Karpas-422 (cell line): ENCODE data around the gene BCKDHA. TPM values are rescaled to one million over a fixed set of nuclear protein-coding genes. Genes with fewer than 3 reads are reported as not detected.

ENCODE experiments used
- DNase-seq: peaks from one replicate; pipeline ENCODE4 v3.0.0-alpha.2; 2015
- H2AFZ ChIP-seq: fragments of 200-600 bp; sonication (generic); 2 replicates; pipeline ENCODE4 v1.6.1; 2014; ENCODE audit warnings: antibody characterized with exemption, low read length, mixed read lengths
- H3K27ac ChIP-seq: fragments of 200-600 bp; sonication (generic); 2 replicates; pipeline ENCODE4 v1.5.1; 2014; ENCODE audit warnings: mild to moderate bottlenecking, low read length, moderate library complexity
- H3K27me3 ChIP-seq: fragments of 200-600 bp; sonication (generic); 2 replicates; pipeline ENCODE4 v1.6.1; 2014; ENCODE audit warnings: low read length, mixed read lengths
- H3K36me3 ChIP-seq: fragments of 200-600 bp; sonication (generic); 2 replicates; pipeline ENCODE4 v1.6.1; 2014; ENCODE audit warnings: low read length, mixed read lengths; ENCODE audit not compliant: insufficient read depth
- H3K4me1 ChIP-seq: fragments of 200-600 bp; sonication (generic); 2 replicates; pipeline ENCODE4 v1.6.1; 2014; ENCODE audit warnings: mild to moderate bottlenecking, low read length, mixed read lengths
- H3K4me2 ChIP-seq: fragments of 200-600 bp; sonication (generic); 2 replicates; pipeline ENCODE4 v1.6.1; 2014; ENCODE audit warnings: low read length, low read depth, mild to moderate bottlenecking; ENCODE audit not compliant: poor library complexity, severe bottlenecking
- H3K4me3 ChIP-seq: fragments of 200-600 bp; sonication (generic); 2 replicates; pipeline ENCODE4 v1.5.1; 2014; ENCODE audit warnings: mild to moderate bottlenecking, antibody characterized with exemption, low read length, mixed read lengths
- H3K79me2 ChIP-seq: fragments of 200-600 bp; sonication (generic); 2 replicates; pipeline ENCODE4 v1.6.1; 2014; ENCODE audit warnings: mild to moderate bottlenecking, low read length, mixed read lengths
- H3K9ac ChIP-seq: fragments of 200-600 bp; sonication (generic); 2 replicates; pipeline ENCODE4 v1.6.0; 2014; ENCODE audit warnings: low read length
- H3K9me2 ChIP-seq: fragments of 200-600 bp; sonication (generic), shearing (Covaris generic); replicated peaks from 2 replicates; pipeline ENCODE4 v1.6.0; 2014; ENCODE audit warnings: mild to moderate bottlenecking, low read length, moderate library complexity; ENCODE audit not compliant: insufficient read depth
- H3K9me3 ChIP-seq: fragments of 300-700, 200-600 bp; sonication (generic); 2 replicates; pipeline ENCODE4 v1.6.1; 2014; ENCODE audit warnings: low read length, mixed read lengths
- H4K20me1 ChIP-seq: fragments of 200-600 bp; sonication (generic); 2 replicates; pipeline ENCODE4 v1.6.1; 2014; ENCODE audit warnings: mild to moderate bottlenecking, antibody characterized with exemption, low read length, low read depth; ENCODE audit not compliant: insufficient read depth
- total RNA-seq: library from RNA; depleted of rRNA; stranded (reverse); fragments of >200 nt; shearing (Covaris generic); gene quantifications from 2 replicates; pipeline ENCODE4 v1.2.3, GENCODE V29; 2014; ENCODE audit warnings: low replicate concordance

The BCKDHA gene
- total RNA-seq, 1 experiment from 2014 or later = 116 TPM

- no peaks in the 10 kb centered on the region for H3K9me2 ChIP-seq
- H3K9me3 ChIP-seq = no peaks in the 10 kb centered on the region
- no peak overlapping the region for H3K27ac ChIP-seq
- DNase-seq = peak; percentile 55
- peaks cover 4% of the 10 kb centered on the region for H3K79me2 ChIP-seq
- no peaks in the 10 kb centered on the region for H3K36me3 ChIP-seq
- peaks cover 21% of the 10 kb centered on the region for H3K4me1 ChIP-seq
- H4K20me1 ChIP-seq = 0 out of 2 replicates have a peak, but pooled peaks cover 2% of the 10 kb centered on the region
- H3K4me2 ChIP-seq = peak overlapping the region; percentile 29
- no peak overlapping the region for H2AFZ ChIP-seq
- no peaks in the 10 kb centered on the region for H3K27me3 ChIP-seq
- no peak overlapping the region for H3K4me3 ChIP-seq
- no peak overlapping the region for H3K9ac ChIP-seq
These were observed 46.3 kb downstream of the BCKDHA start for GRCh38 chr19:41443813-41444455.

- Histone ChIP-seq H3K27ac (no peak overlapping the region), H3K27me3 (no peaks in the 10 kb centered on the region), H2AFZ (no peak overlapping the region), H3K9me3 (no peaks in the 10 kb centered on the region), H3K9ac (no peak overlapping the region), H3K79me2 (no peaks in the 10 kb centered on the region), H3K4me3 (no peak overlapping the region), H3K36me3 (no peaks in the 10 kb centered on the region), H3K4me1 (peaks cover 23% of the 10 kb centered on the region), H3K4me2 (no peak overlapping the region), H4K20me1 (0 out of 2 replicates have a peak, but pooled peaks cover 2% of the 10 kb centered on the region), H3K9me2 (no peaks in the 10 kb centered on the region)
- no peak for DNase-seq
These were observed 48.0 kb downstream of the BCKDHA start for GRCh38 chr19:41445575-41445974.

GRCh38 chr19:41447732-41448332 is 50.2 kb downstream of the BCKDHA start:
- Histone ChIP-seq H3K79me2 (no peaks in the 10 kb centered on the region), H3K9me3 (no peaks in the 10 kb centered on the region), H3K27ac (no peak overlapping the region), H3K4me3 (no peak overlapping the region), H3K27me3 (no peaks in the 10 kb centered on the region), H3K9ac (no peak overlapping the region), H4K20me1 (0 out of 2 replicates have a peak, but pooled peaks cover 2% of the 10 kb centered on the region), H2AFZ (no peak overlapping the region), H3K4me1 (peaks cover 22% of the 10 kb centered on the region), H3K9me2 (no peaks in the 10 kb centered on the region), H3K4me2 (no peak overlapping the region), H3K36me3 (no peaks in the 10 kb centered on the region)
- peak; percentile 35 for DNase-seq

- H3K9me3 ChIP-seq = no peaks in the 10 kb centered on the region
- H3K9me2 ChIP-seq = no peaks in the 10 kb centered on the region
- no peak overlapping the region; the same call in 1 of the 2 replicates for H3K4me3 ChIP-seq
- H3K4me2 ChIP-seq = peak overlapping the region; percentile 27
- peaks cover 7% of the 10 kb centered on the region for H3K4me1 ChIP-seq
- peak overlapping the region; percentile 16; the same call in 1 of the 2 replicates for H2AFZ ChIP-seq
- H3K27me3 ChIP-seq = no peaks in the 10 kb centered on the region
- peak; percentile 80 for DNase-seq
- H4K20me1 ChIP-seq = 0 out of 2 replicates have a peak, but pooled peaks cover 2% of the 10 kb centered on the region
- H3K79me2 ChIP-seq = no peaks in the 10 kb centered on the region
- H3K36me3 ChIP-seq = no peaks in the 10 kb centered on the region
- no peak overlapping the region for H3K27ac ChIP-seq
- peak overlapping the region; percentile 25; the same call in 1 of the 2 replicates for H3K9ac ChIP-seq
These were observed 51.7 kb downstream of the BCKDHA start for GRCh38 chr19:41449079-41449864.

GRCh38 chr19:41449865-41450178 is 52.2 kb downstream of the BCKDHA start:
- Histone ChIP-seq H3K4me3 (no peak overlapping the region), H4K20me1 (0 out of 2 replicates have a peak, but pooled peaks cover 2% of the 10 kb centered on the region), H3K27ac (no peak overlapping the region), H3K27me3 (no peaks in the 10 kb centered on the region), H2AFZ (no peak overlapping the region), H3K36me3 (no peaks in the 10 kb centered on the region), H3K9ac (no peak overlapping the region), H3K79me2 (no peaks in the 10 kb centered on the region), H3K9me2 (no peaks in the 10 kb centered on the region), H3K4me2 (no peak overlapping the region), H3K4me1 (peaks cover 5% of the 10 kb centered on the region), H3K9me3 (no peaks in the 10 kb centered on the region)
- no peak for DNase-seq

GRCh38 chr19:41452584-41453275 is 55.1 kb downstream of the BCKDHA start:
- Histone ChIP-seq H3K36me3 (no peaks in the 10 kb centered on the region), H4K20me1 (0 out of 2 replicates have a peak, but pooled peaks cover 2% of the 10 kb centered on the region), H2AFZ (no peak overlapping the region), H3K9me3 (no peaks in the 10 kb centered on the region), H3K27me3 (no peaks in the 10 kb centered on the region), H3K4me2 (no peak overlapping the region), H3K27ac (no peak overlapping the region), H3K4me1 (peaks cover 5% of the 10 kb centered on the region), H3K4me3 (no peak overlapping the region), H3K79me2 (no peaks in the 10 kb centered on the region), H3K9ac (no peak overlapping the region), H3K9me2 (no peaks in the 10 kb centered on the region)
- DNase-seq = no peak

GRCh38 chr19:41455936-41456335 is 58.3 kb downstream of the BCKDHA start:
- no peak for DNase-seq
- H2AFZ ChIP-seq = no peak overlapping the region
- no peaks in the 10 kb centered on the region for H3K36me3 ChIP-seq
- no peak overlapping the region for H3K4me2 ChIP-seq
- H3K27ac ChIP-seq = no peak overlapping the region
- no peaks in the 10 kb centered on the region for H3K9me3 ChIP-seq
- H3K4me1 ChIP-seq = no peaks in the 10 kb centered on the region
- H3K9ac ChIP-seq = no peak overlapping the region
- no peaks in the 10 kb centered on the region for H4K20me1 ChIP-seq
- no peaks in the 10 kb centered on the region for H3K27me3 ChIP-seq
- no peak overlapping the region for H3K4me3 ChIP-seq
- H3K9me2 ChIP-seq = no peaks in the 10 kb centered on the region
- H3K79me2 ChIP-seq = no peaks in the 10 kb centered on the region
